B cell (primary cell): ENCODE results near the gene IYD. TPM values are rescaled to one million over a fixed set of nuclear protein-coding genes. Genes with fewer than 3 reads are reported as not detected.

ENCODE experiments used
- ATAC-seq: fragments of 200-7000 bp; cut with Tn5 transposase; one replicate; pipeline ENCODE4 v1.10.0; 2021; ENCODE audit warnings: low read depth, mild to moderate bottlenecking, moderate number of reproducible peaks, moderate library complexity
- CTCF ChIA-PET: fragments of 350-600 bp; sonication (Branson Sonifier 250); formaldehyde crosslinking; loops from one replicate; lab custom pipeline; 2021; ENCODE audit warnings: antibody characterized with exemption, inconsistent platforms; lab: Charles Lee
- POLR2A ChIA-PET: fragments of 350-600 bp; sonication (Branson Sonifier 250); formaldehyde crosslinking; loops from one replicate; lab custom pipeline; 2021; ENCODE audit warnings: antibody characterized with exemption; lab: Charles Lee
- DNase-seq: peaks from one replicate; pipeline ENCODE4 v3.0.0; 2013
- H2AFZ ChIP-seq: 2 replicates; pipeline ENCODE4 v1.6.1; 2012; ENCODE audit warnings: mild to moderate bottlenecking, low read depth, low read length; ENCODE audit not compliant: insufficient read depth, poor library complexity, severe bottlenecking
- H3K27ac ChIP-seq, 2 donors: 1 replicate in 1 of 2; 2 replicates in 1 of 2; pipeline ENCODE4 v1.5.1; 2012 to 2013; ENCODE audit warnings: low read length in 2 of 2, mild to moderate bottlenecking in 2 of 2, moderate library complexity in 1 of 2
- H3K27me3 ChIP-seq, 4 experiments: fragments of 200-600 bp in 1 of 4; sonication (generic) in 1 of 4; replicated peaks in 1 of 4; 1 replicate in 2 of 4; 2 replicates in 2 of 4; pipeline versions ENCODE4 v1.6.1 to v1.7.0; 2013 to 2016; ENCODE audit warnings: low read length in 3 of 4, mild to moderate bottlenecking in 2 of 4, mixed read lengths in 1 of 4, moderate library complexity in 1 of 4; ENCODE audit not compliant: insufficient read depth in 4 of 4, control insufficient read depth in 3 of 4; ENCODE audit errors: control extremely low read depth in 1 of 4
- H3K36me3 ChIP-seq, 2 experiments: replicated peaks in 1 of 2; 1 replicate in 1 of 2; 2 replicates in 1 of 2; pipeline versions ENCODE4 v1.6.1 to v1.7.1; 2013; ENCODE audit warnings: low read length in 1 of 2; ENCODE audit not compliant: insufficient read depth in 2 of 2, control insufficient read depth in 1 of 2; ENCODE audit errors: control extremely low read depth in 1 of 2, extremely low read depth in 1 of 2
- H3K4me1 ChIP-seq, 2 donors: fragments of 200-600 bp in 1 of 2; sonication (generic) in 1 of 2; 1 replicate in 1 of 2; 2 replicates in 1 of 2; pipeline versions ENCODE4 v1.5.1 to v1.6.1; 2013 to 2017; ENCODE audit warnings: low read length in 2 of 2; ENCODE audit not compliant: control insufficient read depth in 2 of 2, insufficient read depth in 2 of 2
- H3K4me2 ChIP-seq: replicated peaks from 2 replicates; pipeline ENCODE3; 2012; ENCODE audit warnings: mild to moderate bottlenecking, low read depth, low read length; ENCODE audit not compliant: poor library complexity, severe bottlenecking
- H3K4me3 ChIP-seq, 5 experiments: fragments of 200-600 bp in 1 of 5; sonication (generic) in 1 of 5; 1 replicate in 3 of 5; 2 replicates in 2 of 5; pipeline versions ENCODE4 v1.5.1 to v1.7.0; 2011 to 2016; ENCODE audit warnings: low read length in 4 of 5, mild to moderate bottlenecking in 4 of 5, low read depth in 2 of 5, control low read depth in 1 of 5, moderate library complexity in 1 of 5; ENCODE audit not compliant: insufficient read depth in 1 of 5; ENCODE audit errors: control extremely low read depth in 1 of 5, extremely low read depth in 1 of 5
- H3K79me2 ChIP-seq: fragments of 200-600 bp; sonication (generic); one replicate; pipeline ENCODE4 v1.6.0; 2016; ENCODE audit warnings: low read length; ENCODE audit not compliant: control insufficient read depth, insufficient read depth
- H3K9ac ChIP-seq: fragments of 200-600 bp; sonication (generic); 2 replicates; pipeline ENCODE4 v1.6.1; 2017; ENCODE audit warnings: mild to moderate bottlenecking, low read length, moderate library complexity
- H3K9me3 ChIP-seq, 3 donors: one replicate each; pipeline versions ENCODE4 v1.6.1 to v1.7.1; 2013; ENCODE audit warnings: low read length in 2 of 3; ENCODE audit not compliant: control insufficient read depth in 2 of 3, insufficient read depth in 1 of 3; ENCODE audit errors: control extremely low read depth in 1 of 3
- H4K20me1 ChIP-seq: 2 replicates; pipeline ENCODE4 v1.6.0; 2012; ENCODE audit warnings: mild to moderate bottlenecking, low read length; ENCODE audit not compliant: insufficient read depth, control insufficient read depth, poor library complexity, severe bottlenecking
- H3K27ac Mint-ChIP-seq: one replicate; pipeline ENCODE4 v1.8.0; 2021; ENCODE audit warnings: mixed read lengths
- H3K27me3 Mint-ChIP-seq: one replicate; pipeline ENCODE4 v1.8.0; 2021; ENCODE audit warnings: mixed read lengths
- H3K4me1 Mint-ChIP-seq: one replicate; pipeline ENCODE4 v1.8.0; 2021; ENCODE audit warnings: mixed read lengths
- H3K4me3 Mint-ChIP-seq: one replicate; pipeline ENCODE4 v1.8.0; 2021; ENCODE audit warnings: mixed read lengths
- H3K9me3 Mint-ChIP-seq: one replicate; pipeline ENCODE4 v1.8.0; 2022; ENCODE audit warnings: mixed read lengths; ENCODE audit not compliant: insufficient read depth
- CTCF ChIP-seq: fragments of 200-600 bp; IDR thresholded peaks from one replicate; pipeline ENCODE4 v1.8.0; 2022; ENCODE audit warnings: antibody characterized with exemption, mild to moderate bottlenecking
- EZH2 ChIP-seq: IDR thresholded peaks from 2 replicates; pipeline ENCODE4 v1.6.1; 2012; ENCODE audit warnings: borderline replicate concordance, low read depth, mild to moderate bottlenecking, moderate library complexity, low read length; ENCODE audit not compliant: insufficient read depth, poor library complexity, severe bottlenecking
- WGBS: methylation state at CpG from one replicate; pipeline ENCODE4 v1.1.5; 2013; ENCODE audit warnings: missing lambda C conversion rate; ENCODE audit not compliant: insufficient coverage; 5-methylcytosine and 5-hydroxymethylcytosine counted together
- intact Hi-C: fragments of 100-400 bp; cut with micrococcal nuclease; formaldehyde crosslinking; loops from one replicate; pipeline ENCODE4 v1.10.0; 2022
- polyA plus RNA-seq: library from polyadenylated mRNA; depleted of rRNA; stranded (reverse); fragments of >200 nt; gene quantifications from 2 replicates; pipeline ENCODE4 v1.2.3, GENCODE V29; 2012
- total RNA-seq, 2 donors: library from RNA; stranded (reverse); fragments of 120-200 nt in 1 of 2; gene quantifications; 1 replicate in 1 of 2; 2 replicates in 1 of 2; pipeline versions ENCODE4 v1.2.3 to v1.2.4, GENCODE V29; 2013 to 2022

The IYD gene
- total and polyA plus RNA-seq, 2 donors (not counting 1 experiment from before 2014, with no cell fraction given): not detected

- intact Hi-C loops: no loop called here
- peaks cover 24% of the 10 kb centered on the region for H3K27me3 Mint-ChIP-seq
- Histone ChIP-seq H3K9me3 (no peaks in the 10 kb centered on the region), H3K4me1 (no peaks in the 10 kb centered on the region), H3K4me2 (no peak overlapping the region), H3K36me3 (no peaks in the 10 kb centered on the region), H3K9ac (no peak overlapping the region), H3K4me3 (no peak overlapping the region), H2AFZ (no peak overlapping the region), H3K27ac (no peak overlapping the region), H4K20me1 (no peaks in the 10 kb centered on the region), H3K79me2 (no peaks in the 10 kb centered on the region), H3K27me3 (peaks cover 0 to 12% (median 3%) of the 10 kb centered on the region in 4 experiments)
- no peaks in the 10 kb centered on the region for H3K4me1 Mint-ChIP-seq
- ChIA-PET CTCF (interaction anchor here (1.2 kb wide), 1 partner anchor 240 kb away, joined by 3 read pairs; no protein-coding TSS in a partner anchor), POLR2A (no interaction called here)
- DNase-seq (no peak), ATAC-seq (no peak)
- H3K4me3 Mint-ChIP-seq: no peak overlapping the region
- no peak overlapping the region for H3K27ac Mint-ChIP-seq
- TF ChIP-seq CTCF: no peak
- TF ChIP-seq EZH2: no peak
- WGBS: 97% methylated on average over 4 of the region's 9 CpGs
- no peaks in the 10 kb centered on the region for H3K9me3 Mint-ChIP-seq
Observed at GRCh38 chr6:150320442-150320841, 48.4 kb upstream of the IYD start.

GRCh38 chr6:150322466-150322871, 46.3 kb upstream of the IYD start:
- no peak overlapping the region for H3K27ac Mint-ChIP-seq
- H3K4me1 Mint-ChIP-seq: no peaks in the 10 kb centered on the region
- 67% methylated on average over 6 of the region's 6 CpGs for WGBS
- H3K9me3 Mint-ChIP-seq: no peaks in the 10 kb centered on the region
- Histone ChIP-seq H3K27ac (no peak overlapping the region), H3K4me3 (no peak overlapping the region), H3K9ac (no peak overlapping the region), H3K36me3 (no peaks in the 10 kb centered on the region), H4K20me1 (no peaks in the 10 kb centered on the region), H3K9me3 (no peaks in the 10 kb centered on the region), H3K4me2 (no peak overlapping the region), H3K27me3 (peaks cover 0 to 12% (median 3%) of the 10 kb centered on the region in 4 experiments), H2AFZ (no peak overlapping the region), H3K4me1 (no peaks in the 10 kb centered on the region), H3K79me2 (no peaks in the 10 kb centered on the region)
- no peak for DNase-seq
- H3K27me3 Mint-ChIP-seq: peaks cover 22% of the 10 kb centered on the region
- CTCF ChIA-PET: interaction anchor here (1.0 kb wide), 1 partner anchor 43 kb away, joined by 3 read pairs; no protein-coding TSS in a partner anchor
- intact Hi-C loops: no loop called here
- TF ChIP-seq EZH2 (no peak), CTCF (no peak)
- H3K4me3 Mint-ChIP-seq: no peak overlapping the region
- ATAC-seq: no peak
- POLR2A ChIA-PET: no interaction called here
